ENCODE results near the gene SMOC2. TPM values are rescaled to one million over a fixed set of nuclear protein-coding genes. Genes with fewer than 3 reads are reported as not detected.

The SMOC2 gene
- total RNA-seq (2.9 and 3.2 TPM in 2 replicates), polyA plus RNA-seq (1.9 and 4.1 TPM in 2 replicates)

- peak; percentile 8 to 43 for DNase-seq (ENCODE audit: low read depth in 1 of 2, low spot score in 1 of 2)
- H3K4me3 ChIP-seq: peak within 1 kb of the TSS; percentile 43
- H3K4me1 ChIP-seq (ENCODE audit: low read depth): no peaks in the 10 kb centered on the region
- peaks cover 69% of the 10 kb centered on the region for H3K27me3 ChIP-seq
- H3K36me3 ChIP-seq: no peaks in the 10 kb centered on the region
- TF ChIP-seq CTCF (IDR thresholded peaks at IDR 0.05; ENCODE audit: low read depth, low read length): no peak
- H3K9me3 ChIP-seq (ENCODE audit: low read depth): no peaks in the 10 kb centered on the region
- no peak within 1 kb of the TSS for H3K27ac ChIP-seq
Observed at GRCh38 chr6:168440520-168441433, at the start of gene SMOC2. Gene SMOC2 (plus strand): TSS chr6:168441184. CDS start chr6:168441371, 187 bp downstream.

- H3K27ac ChIP-seq: no peak overlapping the region
- H3K4me3 ChIP-seq: no peak overlapping the region
- DNase-seq (ENCODE audit: low read depth in 1 of 2, low spot score in 1 of 2): no peak
- no peaks in the 10 kb centered on the region for H3K9me3 ChIP-seq (ENCODE audit: low read depth)
- H3K4me1 ChIP-seq (ENCODE audit: low read depth): no peaks in the 10 kb centered on the region
- no peak for TF ChIP-seq CTCF (IDR thresholded peaks at IDR 0.05; ENCODE audit: low read depth, low read length)
- H3K27me3 ChIP-seq: no peaks in the 10 kb centered on the region
- H3K36me3 ChIP-seq: no peaks in the 10 kb centered on the region
Observed at GRCh38 chr6:168393126-168393870, 47.7 kb upstream of the SMOC2 start.

- H3K4me1 ChIP-seq (ENCODE audit: low read depth): no peaks in the 10 kb centered on the region
- no peaks in the 10 kb centered on the region for H3K27me3 ChIP-seq
- H3K27ac ChIP-seq: no peak overlapping the region
- no peak for DNase-seq (ENCODE audit: low read depth in 1 of 2, low spot score in 1 of 2)
- no peak overlapping the region for H3K4me3 ChIP-seq
- TF ChIP-seq CTCF (IDR thresholded peaks at IDR 0.05; ENCODE audit: low read depth, low read length): no peak
- H3K9me3 ChIP-seq (ENCODE audit: low read depth): no peaks in the 10 kb centered on the region
- no peaks in the 10 kb centered on the region for H3K36me3 ChIP-seq
Observed at GRCh38 chr6:168394606-168395005, 46.4 kb upstream of the SMOC2 start.

- no peaks in the 10 kb centered on the region for H3K4me1 ChIP-seq (ENCODE audit: low read depth)
- no peak overlapping the region for H3K27ac ChIP-seq
- TF ChIP-seq CTCF (IDR thresholded peaks at IDR 0.05; ENCODE audit: low read depth, low read length): no peak
- H3K4me3 ChIP-seq: no peak overlapping the region
- H3K27me3 ChIP-seq: no peaks in the 10 kb centered on the region
- DNase-seq (ENCODE audit: low read depth in 1 of 2, low spot score in 1 of 2): no peak
- H3K9me3 ChIP-seq (ENCODE audit: low read depth): no peaks in the 10 kb centered on the region
- H3K36me3 ChIP-seq: no peaks in the 10 kb centered on the region
Observed at GRCh38 chr6:168395983-168396382, 45.0 kb upstream of the SMOC2 start.

- TF ChIP-seq CTCF (IDR thresholded peaks at IDR 0.05; ENCODE audit: low read depth, low read length): no peak
- DNase-seq (ENCODE audit: low read depth in 1 of 2, low spot score in 1 of 2): no peak
- no peaks in the 10 kb centered on the region for H3K27me3 ChIP-seq
- no peaks in the 10 kb centered on the region for H3K4me1 ChIP-seq (ENCODE audit: low read depth)
- H3K36me3 ChIP-seq: no peaks in the 10 kb centered on the region
- no peaks in the 10 kb centered on the region for H3K9me3 ChIP-seq (ENCODE audit: low read depth)
- no peak overlapping the region for H3K4me3 ChIP-seq
- H3K27ac ChIP-seq: no peak overlapping the region
Observed at GRCh38 chr6:168396561-168396960, 44.4 kb upstream of the SMOC2 start.

Measured in cardiac muscle cell (in vitro differentiated cells and primary cell).